GM23338 (cell line): ENCODE data around the gene SAMD4A. TPM values are rescaled to one million over a fixed set of nuclear protein-coding genes. Genes with fewer than 3 reads are reported as not detected.

ENCODE experiments used
- ATAC-seq: fragments of 200-7000 bp; cut with Tn5 transposase; 3 replicates; pipeline ENCODE4 v1.9.1; 2020
- DNase-seq: peaks from one replicate; pipeline ENCODE4 v3.0.0-alpha.2; 2015; ENCODE audit warnings: low spot score
- H2AFZ ChIP-seq: fragments of 200-600 bp; sonication (generic); 2 replicates; pipeline ENCODE4 v1.8.0; 2016; ENCODE audit warnings: antibody characterized with exemption, mild to moderate bottlenecking, moderate library complexity
- H3F3A ChIP-seq: fragments of 200-600 bp; sonication (generic); replicated peaks from 2 replicates; pipeline ENCODE4 v1.8.0; 2017; ENCODE audit warnings: antibody characterized with exemption, mixed run types, low read depth
- H3K27ac ChIP-seq: fragments of 200-600 bp; sonication (generic); 2 replicates; pipeline ENCODE4 v1.6.1; 2016; ENCODE audit warnings: low read depth
- H3K27me3 ChIP-seq: fragments of 200-600 bp; sonication (generic); 2 replicates; pipeline ENCODE4 v1.8.0; 2016; ENCODE audit warnings: mild to moderate bottlenecking, mixed run types, moderate library complexity; ENCODE audit not compliant: insufficient read depth
- H3K36me3 ChIP-seq: fragments of 200-600 bp; sonication (generic); 2 replicates; pipeline ENCODE4 v1.8.0; 2016; ENCODE audit warnings: mild to moderate bottlenecking; ENCODE audit not compliant: insufficient read depth
- H3K4me1 ChIP-seq: fragments of 200-600 bp; sonication (generic); 2 replicates; pipeline ENCODE4 v1.8.0; 2016; ENCODE audit warnings: mild to moderate bottlenecking, moderate library complexity; ENCODE audit not compliant: insufficient read depth
- H3K4me2 ChIP-seq: fragments of 200-600 bp; sonication (generic); 2 replicates; pipeline ENCODE4 v1.7.1; 2017; ENCODE audit warnings: mixed run types
- H3K4me3 ChIP-seq: fragments of 200-600 bp; sonication (generic); 2 replicates; pipeline ENCODE4 v1.6.1; 2016; ENCODE audit warnings: mixed run types
- H3K79me2 ChIP-seq: fragments of 200-600 bp; sonication (generic); replicated peaks from 2 replicates; pipeline ENCODE4 v1.8.0; 2017; ENCODE audit warnings: mild to moderate bottlenecking; ENCODE audit not compliant: insufficient read depth
- H3K9me2 ChIP-seq: fragments of 200-600 bp; sonication (generic); 2 replicates; pipeline ENCODE4 v1.8.0; 2017; ENCODE audit not compliant: insufficient read depth
- H4K20me1 ChIP-seq: fragments of 200-600 bp; sonication (generic); replicated peaks from 2 replicates; pipeline ENCODE4 v1.8.0; 2017; ENCODE audit warnings: mild to moderate bottlenecking; ENCODE audit not compliant: insufficient read depth
- H3K27ac Mint-ChIP-seq: 2 replicates; pipeline ENCODE4 v1.8.0; 2020; ENCODE audit warnings: inconsistent platforms, mild to moderate bottlenecking, moderate library complexity, mixed read lengths
- H3K27me3 Mint-ChIP-seq: 3 replicates; pipeline ENCODE4 v1.8.0; 2022; ENCODE audit warnings: low read depth, mild to moderate bottlenecking, moderate library complexity, mixed read lengths, inconsistent platforms; ENCODE audit not compliant: insufficient read depth, poor library complexity
- H3K36me3 Mint-ChIP-seq: 3 replicates; pipeline ENCODE4 v1.8.0; 2021; ENCODE audit warnings: low read depth, mild to moderate bottlenecking, inconsistent platforms, moderate library complexity, mixed read lengths
- H3K4me1 Mint-ChIP-seq: 3 replicates; pipeline ENCODE4 v1.8.0; 2020; ENCODE audit warnings: mild to moderate bottlenecking, inconsistent platforms, mixed read lengths
- H3K4me3 Mint-ChIP-seq: 3 replicates; pipeline ENCODE4 v1.8.0; 2021; ENCODE audit warnings: moderate library complexity, mild to moderate bottlenecking, inconsistent platforms, mixed read lengths
- H3K9me3 Mint-ChIP-seq: 3 replicates; pipeline ENCODE4 v1.8.0; 2020; ENCODE audit warnings: moderate library complexity, mild to moderate bottlenecking, inconsistent platforms, mixed read lengths
- CREB1 ChIP-seq: fragments of 250-450 bp; sonication (Bioruptor Pico); IDR thresholded peaks from 2 replicates; pipeline ENCODE4 v1.5.0; 2020; ENCODE audit warnings: low read depth, mild to moderate bottlenecking, moderate library complexity
- CTCF ChIP-seq, 2 experiments: fragments of 200-600 bp in 1 of 2; sonication (generic) in 1 of 2; conservative IDR thresholded peaks; 2 replicates each; pipeline versions ENCODE4 v1.5.1 to v1.6.1; 2016 to 2017; ENCODE audit warnings: antibody characterized with exemption in 2 of 2, low read depth in 2 of 2, mild to moderate bottlenecking in 2 of 2, moderate library complexity in 1 of 2
- EZH2 ChIP-seq: fragments of 200-600 bp; sonication (generic); IDR thresholded peaks from one replicate; pipeline ENCODE4 v1.8.0; 2017; ENCODE audit warnings: antibody characterized with exemption, mild to moderate bottlenecking, low read depth; ENCODE audit not compliant: unreplicated experiment
- EZH2phosphoT487 ChIP-seq: fragments of 200-600 bp; sonication (generic); IDR thresholded peaks from one replicate; pipeline ENCODE4 v1.8.1; 2018; ENCODE audit warnings: antibody characterized with exemption; ENCODE audit not compliant: unreplicated experiment
- JUNB ChIP-seq: IDR thresholded peaks from one replicate; pipeline ENCODE4 v1.6.1; 2016; ENCODE audit warnings: antibody characterized with exemption; ENCODE audit not compliant: unreplicated experiment
- NANOG ChIP-seq: IDR thresholded peaks from 2 replicates; pipeline ENCODE4 v1.6.1; 2016; ENCODE audit warnings: antibody characterized with exemption, borderline replicate concordance
- POLR2AphosphoS5 ChIP-seq: IDR thresholded peaks from 2 replicates; pipeline ENCODE4 v1.6.1; 2016; ENCODE audit warnings: antibody characterized with exemption, low read depth
- STAT1 ChIP-seq: IDR thresholded peaks from one replicate; pipeline ENCODE4 v1.6.1; 2016; ENCODE audit warnings: antibody characterized with exemption; ENCODE audit not compliant: unreplicated experiment
- ZNF114 ChIP-seq: fragments of 250-450 bp; sonication (Bioruptor Pico); IDR thresholded peaks from 2 replicates; pipeline ENCODE4 v1.5.0; 2020; ENCODE audit warnings: mild to moderate bottlenecking, moderate library complexity
- ZNF331 ChIP-seq: fragments of 250-450 bp; sonication (Bioruptor Pico); IDR thresholded peaks from 2 replicates; pipeline ENCODE4 v1.5.0; 2020; ENCODE audit warnings: low read depth, mild to moderate bottlenecking, moderate library complexity
- ZNF462 ChIP-seq: fragments of 250-450 bp; sonication (Bioruptor Pico); IDR thresholded peaks from 2 replicates; pipeline ENCODE4 v1.5.0; 2020; ENCODE audit warnings: mild to moderate bottlenecking, moderate library complexity
- polyA plus RNA-seq: library from polyadenylated mRNA; unstranded; fragments of >200 nt; fragmentation: Nextera tagmentation; extraction: Ambion mirVana; gene quantifications from 2 replicates; pipeline ENCODE4 v1.2.1, GENCODE V29; 2016
- total RNA-seq: library from RNA; depleted of rRNA; stranded (reverse); fragments of >200 nt; shearing (Covaris generic); gene quantifications from 2 replicates; pipeline ENCODE4 v1.2.3, GENCODE V29; 2014
- TF ChIP-seq, protein P1 (sequence below): IDR thresholded peaks from 2 replicates; pipeline ENCODE4 v1.6.1; 2016; ENCODE audit warnings: antibody characterized with exemption
- TF ChIP-seq, protein P2 (sequence below): IDR thresholded peaks from one replicate; pipeline ENCODE4 v1.6.1; 2018; ENCODE audit warnings: antibody characterized with exemption; ENCODE audit not compliant: unreplicated experiment

SAMD4A gene
- total and polyA plus RNA-seq, 2 experiments from 2014 or later = 1.6 to 6.9 TPM

GRCh38 chr14:54713379-54713778 lies 146.5 kb downstream of the SAMD4A start:
- Histone ChIP-seq H3K36me3 (no peaks in the 10 kb centered on the region), H3K4me1 (no peaks in the 10 kb centered on the region), H3K4me3 (no peak overlapping the region), H3K4me2 (no peak overlapping the region), H3K27me3 (no peaks in the 10 kb centered on the region), H2AFZ (no peak overlapping the region), H3F3A (no peaks in the 10 kb centered on the region), H3K9me2 (no peaks in the 10 kb centered on the region; the same call in 1 of the 2 replicates), H4K20me1 (no peaks in the 10 kb centered on the region), H3K27ac (no peak overlapping the region), H3K79me2 (no peaks in the 10 kb centered on the region)
- Mint-ChIP-seq H3K4me1 (peaks cover 4% of the 10 kb centered on the region; the same call in 2 of the 3 replicates), H3K27ac (no peak overlapping the region), H3K9me3 (no peaks in the 10 kb centered on the region), H3K4me3 (no peak overlapping the region), H3K36me3 (no peaks in the 10 kb centered on the region), H3K27me3 (peaks cover 3% of the 10 kb centered on the region)
- DNase-seq (no peak), ATAC-seq (no peak)
- TF ChIP-seq ZNF462 (CRISPR knock-in tag) = no peak
- TF ChIP-seq CREB1 = no peak
- TF ChIP-seq JUNB = no peak
- TF ChIP-seq CTCF (conservative IDR thresholded peaks at IDR 0.05; ENCODE audit: low read depth in 2 of 2) = no peak
- TF ChIP-seq ZNF331 (CRISPR knock-in tag) = no peak
- TF ChIP-seq EZH2phosphoT487 = no peak
- no peak for TF ChIP-seq EZH2
- TF ChIP-seq, protein P1, sequence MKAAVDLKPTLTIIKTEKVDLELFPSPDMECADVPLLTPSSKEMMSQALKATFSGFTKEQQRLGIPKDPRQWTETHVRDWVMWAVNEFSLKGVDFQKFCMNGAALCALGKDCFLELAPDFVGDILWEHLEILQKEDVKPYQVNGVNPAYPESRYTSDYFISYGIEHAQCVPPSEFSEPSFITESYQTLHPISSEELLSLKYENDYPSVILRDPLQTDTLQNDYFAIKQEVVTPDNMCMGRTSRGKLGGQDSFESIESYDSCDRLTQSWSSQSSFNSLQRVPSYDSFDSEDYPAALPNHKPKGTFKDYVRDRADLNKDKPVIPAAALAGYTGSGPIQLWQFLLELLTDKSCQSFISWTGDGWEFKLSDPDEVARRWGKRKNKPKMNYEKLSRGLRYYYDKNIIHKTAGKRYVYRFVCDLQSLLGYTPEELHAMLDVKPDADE = no peak
- no peak for TF ChIP-seq POLR2AphosphoS5
- no peak for TF ChIP-seq ZNF114 (CRISPR knock-in tag)
- no peak for TF ChIP-seq STAT1
- TF ChIP-seq NANOG = no peak
- TF ChIP-seq, protein P2, sequence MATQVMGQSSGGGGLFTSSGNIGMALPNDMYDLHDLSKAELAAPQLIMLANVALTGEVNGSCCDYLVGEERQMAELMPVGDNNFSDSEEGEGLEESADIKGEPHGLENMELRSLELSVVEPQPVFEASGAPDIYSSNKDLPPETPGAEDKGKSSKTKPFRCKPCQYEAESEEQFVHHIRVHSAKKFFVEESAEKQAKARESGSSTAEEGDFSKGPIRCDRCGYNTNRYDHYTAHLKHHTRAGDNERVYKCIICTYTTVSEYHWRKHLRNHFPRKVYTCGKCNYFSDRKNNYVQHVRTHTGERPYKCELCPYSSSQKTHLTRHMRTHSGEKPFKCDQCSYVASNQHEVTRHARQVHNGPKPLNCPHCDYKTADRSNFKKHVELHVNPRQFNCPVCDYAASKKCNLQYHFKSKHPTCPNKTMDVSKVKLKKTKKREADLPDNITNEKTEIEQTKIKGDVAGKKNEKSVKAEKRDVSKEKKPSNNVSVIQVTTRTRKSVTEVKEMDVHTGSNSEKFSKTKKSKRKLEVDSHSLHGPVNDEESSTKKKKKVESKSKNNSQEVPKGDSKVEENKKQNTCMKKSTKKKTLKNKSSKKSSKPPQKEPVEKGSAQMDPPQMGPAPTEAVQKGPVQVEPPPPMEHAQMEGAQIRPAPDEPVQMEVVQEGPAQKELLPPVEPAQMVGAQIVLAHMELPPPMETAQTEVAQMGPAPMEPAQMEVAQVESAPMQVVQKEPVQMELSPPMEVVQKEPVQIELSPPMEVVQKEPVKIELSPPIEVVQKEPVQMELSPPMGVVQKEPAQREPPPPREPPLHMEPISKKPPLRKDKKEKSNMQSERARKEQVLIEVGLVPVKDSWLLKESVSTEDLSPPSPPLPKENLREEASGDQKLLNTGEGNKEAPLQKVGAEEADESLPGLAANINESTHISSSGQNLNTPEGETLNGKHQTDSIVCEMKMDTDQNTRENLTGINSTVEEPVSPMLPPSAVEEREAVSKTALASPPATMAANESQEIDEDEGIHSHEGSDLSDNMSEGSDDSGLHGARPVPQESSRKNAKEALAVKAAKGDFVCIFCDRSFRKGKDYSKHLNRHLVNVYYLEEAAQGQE = no peak
